ENCODE measurements around the gene CRAMP1.
A peak's percentile ranks its signal among the peaks of the same experiment; 100 is the strongest.

CRAMP1 gene

GRCh38 chr16:1635070-1635469 lies 22.9 kb downstream of the CRAMP1 start:
- no peak for DNase-seq (ENCODE audit: low read depth)

GRCh38 chr16:1637526-1637925 lies 25.4 kb downstream of the CRAMP1 start:
- no peak for DNase-seq (ENCODE audit: low read depth)

GRCh38 chr16:1638757-1639156 lies 26.6 kb downstream of the CRAMP1 start:
- DNase-seq (ENCODE audit: low read depth): no peak

- no peak for DNase-seq (ENCODE audit: low read depth)
These were observed 27.1 kb downstream of the CRAMP1 start for GRCh38 chr16:1639282-1639681.

- DNase-seq (ENCODE audit: low read depth): no peak
These were observed 27.7 kb downstream of the CRAMP1 start for GRCh38 chr16:1639860-1640259.

- no peak for DNase-seq (ENCODE audit: low read depth)
These were observed 28.2 kb downstream of the CRAMP1 start for GRCh38 chr16:1640261-1640941.

- no peak for DNase-seq (ENCODE audit: low read depth)
These were observed 29.1 kb downstream of the CRAMP1 start for GRCh38 chr16:1641261-1641660.

- no peak for DNase-seq (ENCODE audit: low read depth)
These were observed 30.0 kb downstream of the CRAMP1 start for GRCh38 chr16:1642148-1642547.

GRCh38 chr16:1642753-1643152 lies 30.6 kb downstream of the CRAMP1 start:
- DNase-seq (ENCODE audit: low read depth): no peak

- DNase-seq (ENCODE audit: low read depth): no peak
These were observed 31.4 kb downstream of the CRAMP1 start for GRCh38 chr16:1643521-1643920.

GRCh38 chr16:1645914-1646525 lies 33.9 kb downstream of the CRAMP1 start:
- DNase-seq (ENCODE audit: low read depth): peak; percentile 23

- no peak for DNase-seq (ENCODE audit: low read depth)
These were observed 35.7 kb downstream of the CRAMP1 start for GRCh38 chr16:1647856-1648255.

- no peak for DNase-seq (ENCODE audit: low read depth)
These were observed 38.0 kb downstream of the CRAMP1 start for GRCh38 chr16:1650131-1650530.

- DNase-seq (ENCODE audit: low read depth): no peak
These were observed 39.2 kb downstream of the CRAMP1 start for GRCh38 chr16:1651094-1651973.

- no peak for DNase-seq (ENCODE audit: low read depth)
These were observed 39.8 kb downstream of the CRAMP1 start for GRCh38 chr16:1651974-1652312.

GRCh38 chr16:1653023-1653422 lies 40.9 kb downstream of the CRAMP1 start:
- DNase-seq (ENCODE audit: low read depth): no peak

- no peak for DNase-seq (ENCODE audit: low read depth)
These were observed 42.5 kb downstream of the CRAMP1 start for GRCh38 chr16:1654505-1655268.

GRCh38 chr16:1655269-1655807 lies 43.2 kb downstream of the CRAMP1 start:
- no peak for DNase-seq (ENCODE audit: low read depth)

- no peak for DNase-seq (ENCODE audit: low read depth)
These were observed 44.0 kb downstream of the CRAMP1 start for GRCh38 chr16:1655909-1656807.

GRCh38 chr16:1656808-1657617 lies 44.9 kb downstream of the CRAMP1 start:
- DNase-seq (ENCODE audit: low read depth): no peak

Measured in activated gamma-delta T cell treated with anti-CD3 and anti-CD28 coated beads, Interleukin-2, amount 50 U/mL, for 16 hours (primary cell).